Loucy (cell line): ENCODE data around the gene COL26A1.

ENCODE experiments used
- H2AFZ ChIP-seq: fragments of 200-600 bp; sonication (generic); 2 replicates; pipeline ENCODE4 v1.6.0; 2016; ENCODE audit warnings: antibody characterized with exemption, mild to moderate bottlenecking, low read length, moderate library complexity
- H3F3A ChIP-seq: fragments of 200-600 bp; 2 replicates; pipeline ENCODE4 v1.6.0; 2016; ENCODE audit warnings: antibody characterized with exemption, low read depth, mild to moderate bottlenecking
- H3K27me3 ChIP-seq: fragments of 200-600 bp; sonication (generic); 2 replicates; pipeline ENCODE4 v1.6.1; 2014; ENCODE audit warnings: low read length, mild to moderate bottlenecking; ENCODE audit not compliant: insufficient read depth, poor library complexity, severe bottlenecking
- H3K36me3 ChIP-seq: fragments of 200-600 bp; sonication (generic); 2 replicates; pipeline ENCODE4 v1.6.1; 2016; ENCODE audit warnings: low read length; ENCODE audit not compliant: insufficient read depth
- H3K4me1 ChIP-seq: fragments of 200-600 bp; sonication (generic); 2 replicates; pipeline ENCODE4 v1.5.1; 2014; ENCODE audit warnings: low read length, mild to moderate bottlenecking; ENCODE audit not compliant: insufficient read depth, poor library complexity, severe bottlenecking
- H3K4me2 ChIP-seq: fragments of 200-600 bp; sonication (generic); 2 replicates; pipeline ENCODE4 v1.6.0; 2014; ENCODE audit warnings: antibody characterized with exemption, low read length, low read depth, mild to moderate bottlenecking; ENCODE audit not compliant: poor library complexity, severe bottlenecking
- H3K4me3 ChIP-seq: fragments of 200-600 bp; sonication (generic); 2 replicates; pipeline ENCODE4 v1.5.1; 2014; ENCODE audit warnings: low read length, mild to moderate bottlenecking, mixed read lengths; ENCODE audit not compliant: poor library complexity, severe bottlenecking
- H3K79me2 ChIP-seq: fragments of 200-600 bp; sonication (generic); 2 replicates; pipeline ENCODE4 v1.6.1; 2014; ENCODE audit warnings: low read length; ENCODE audit not compliant: insufficient read depth
- H3K9ac ChIP-seq: fragments of 200-600 bp; sonication (generic); 2 replicates; pipeline ENCODE4 v1.6.0; 2014; ENCODE audit warnings: mild to moderate bottlenecking, low read depth, low read length, moderate library complexity; ENCODE audit not compliant: poor library complexity, severe bottlenecking
- H3K9me2 ChIP-seq: fragments of 200-600 bp; sonication (generic); replicated peaks from 2 replicates; pipeline ENCODE4 v1.6.1; 2016; ENCODE audit warnings: low read depth, low read length, mixed read lengths
- H3K9me3 ChIP-seq: fragments of 200-600 bp; sonication (generic); 2 replicates; pipeline ENCODE4 v1.6.1; 2014; ENCODE audit warnings: mild to moderate bottlenecking, antibody characterized with exemption, low read length, low read depth; ENCODE audit not compliant: insufficient read depth
- H4K20me1 ChIP-seq: fragments of 200-600 bp; sonication (generic); 2 replicates; pipeline ENCODE4 v1.6.0; 2014; ENCODE audit warnings: antibody characterized with exemption, low read length, mild to moderate bottlenecking; ENCODE audit not compliant: insufficient read depth, poor library complexity, severe bottlenecking
- EZH2phosphoT487 ChIP-seq: fragments of 200-600 bp; IDR thresholded peaks from 2 replicates; pipeline ENCODE4 v1.6.1; 2018; ENCODE audit warnings: antibody characterized with exemption, mild to moderate bottlenecking, moderate library complexity, borderline replicate concordance
- TF ChIP-seq, protein P1 (sequence below): fragments of 200-600 bp; sonication (generic); conservative IDR thresholded peaks from 2 replicates; pipeline ENCODE4 v1.5.1; 2014; ENCODE audit warnings: mild to moderate bottlenecking, antibody characterized with exemption, low read length

COL26A1 gene

DNA sequence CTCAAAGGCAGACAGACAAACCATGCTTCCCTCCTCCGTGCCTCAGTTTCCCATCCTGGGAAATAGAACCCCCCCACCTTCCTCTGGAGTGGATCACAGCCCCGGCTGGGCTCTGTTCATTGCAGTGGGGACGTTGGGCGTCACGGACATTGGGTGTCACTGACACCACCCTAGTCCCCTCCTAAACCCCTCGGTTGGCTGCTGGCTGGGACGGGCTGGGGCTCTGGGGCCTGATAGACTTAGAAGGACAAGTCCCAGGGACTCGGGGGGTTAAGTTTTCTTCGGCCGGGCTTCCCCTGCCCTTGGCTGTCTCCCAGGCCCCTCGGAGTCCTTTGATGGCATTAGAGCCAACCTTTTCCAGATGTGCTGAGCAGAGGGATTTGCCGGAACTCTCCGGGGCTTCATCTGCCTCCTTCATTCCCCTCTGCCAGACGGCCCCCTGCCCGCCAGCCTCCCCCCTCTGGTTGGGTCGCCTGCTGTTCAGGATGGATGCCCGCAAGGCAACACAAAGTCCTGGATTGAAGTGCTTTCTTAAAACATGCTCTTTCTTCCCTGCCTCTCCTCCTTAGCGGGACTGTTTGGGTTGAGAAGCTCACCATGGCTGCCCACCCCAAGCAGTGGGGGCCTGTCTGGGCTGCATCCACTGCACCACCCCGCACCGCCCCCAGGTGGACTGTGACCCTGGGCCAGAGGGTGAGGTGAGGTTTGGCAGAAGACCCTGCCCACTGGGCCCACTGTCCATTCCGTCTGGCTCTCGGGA lies 73.0 kb downstream of the COL26A1 start:
- H3K9ac ChIP-seq, result no peak overlapping the region
- TF ChIP-seq, protein P1, sequence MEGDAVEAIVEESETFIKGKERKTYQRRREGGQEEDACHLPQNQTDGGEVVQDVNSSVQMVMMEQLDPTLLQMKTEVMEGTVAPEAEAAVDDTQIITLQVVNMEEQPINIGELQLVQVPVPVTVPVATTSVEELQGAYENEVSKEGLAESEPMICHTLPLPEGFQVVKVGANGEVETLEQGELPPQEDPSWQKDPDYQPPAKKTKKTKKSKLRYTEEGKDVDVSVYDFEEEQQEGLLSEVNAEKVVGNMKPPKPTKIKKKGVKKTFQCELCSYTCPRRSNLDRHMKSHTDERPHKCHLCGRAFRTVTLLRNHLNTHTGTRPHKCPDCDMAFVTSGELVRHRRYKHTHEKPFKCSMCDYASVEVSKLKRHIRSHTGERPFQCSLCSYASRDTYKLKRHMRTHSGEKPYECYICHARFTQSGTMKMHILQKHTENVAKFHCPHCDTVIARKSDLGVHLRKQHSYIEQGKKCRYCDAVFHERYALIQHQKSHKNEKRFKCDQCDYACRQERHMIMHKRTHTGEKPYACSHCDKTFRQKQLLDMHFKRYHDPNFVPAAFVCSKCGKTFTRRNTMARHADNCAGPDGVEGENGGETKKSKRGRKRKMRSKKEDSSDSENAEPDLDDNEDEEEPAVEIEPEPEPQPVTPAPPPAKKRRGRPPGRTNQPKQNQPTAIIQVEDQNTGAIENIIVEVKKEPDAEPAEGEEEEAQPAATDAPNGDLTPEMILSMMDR, result no peak
- TF ChIP-seq EZH2phosphoT487, result no peak
- no peak overlapping the region for H2AFZ ChIP-seq
- H3K36me3 ChIP-seq, result no peaks in the 10 kb centered on the region
- no peak overlapping the region for H3K4me2 ChIP-seq
- H3K27me3 ChIP-seq, result no peaks in the 10 kb centered on the region
- H4K20me1 ChIP-seq, result no peaks in the 10 kb centered on the region
- H3K4me1 ChIP-seq, result no peaks in the 10 kb centered on the region
- no peaks in the 10 kb centered on the region for H3K9me3 ChIP-seq
- H3K79me2 ChIP-seq, result no peaks in the 10 kb centered on the region
- no peaks in the 10 kb centered on the region for H3K9me2 ChIP-seq
- no peak overlapping the region for H3K4me3 ChIP-seq
- H3F3A ChIP-seq, result no peaks in the 10 kb centered on the region

- Histone ChIP-seq H3K27me3 (no peaks in the 10 kb centered on the region), H3K9me2 (no peaks in the 10 kb centered on the region), H3K9me3 (no peaks in the 10 kb centered on the region), H2AFZ (no peak overlapping the region), H3K79me2 (no peaks in the 10 kb centered on the region), H3F3A (no peaks in the 10 kb centered on the region), H4K20me1 (no peaks in the 10 kb centered on the region), H3K4me3 (no peak overlapping the region), H3K4me2 (no peak overlapping the region), H3K4me1 (no peaks in the 10 kb centered on the region), H3K36me3 (no peaks in the 10 kb centered on the region), H3K9ac (no peak overlapping the region)
- TF ChIP-seq, protein P1, result no peak
- TF ChIP-seq EZH2phosphoT487, result no peak
Measured at GRCh38 chr7:101436221-101436735, 73.6 kb downstream of the COL26A1 start.

DNA sequence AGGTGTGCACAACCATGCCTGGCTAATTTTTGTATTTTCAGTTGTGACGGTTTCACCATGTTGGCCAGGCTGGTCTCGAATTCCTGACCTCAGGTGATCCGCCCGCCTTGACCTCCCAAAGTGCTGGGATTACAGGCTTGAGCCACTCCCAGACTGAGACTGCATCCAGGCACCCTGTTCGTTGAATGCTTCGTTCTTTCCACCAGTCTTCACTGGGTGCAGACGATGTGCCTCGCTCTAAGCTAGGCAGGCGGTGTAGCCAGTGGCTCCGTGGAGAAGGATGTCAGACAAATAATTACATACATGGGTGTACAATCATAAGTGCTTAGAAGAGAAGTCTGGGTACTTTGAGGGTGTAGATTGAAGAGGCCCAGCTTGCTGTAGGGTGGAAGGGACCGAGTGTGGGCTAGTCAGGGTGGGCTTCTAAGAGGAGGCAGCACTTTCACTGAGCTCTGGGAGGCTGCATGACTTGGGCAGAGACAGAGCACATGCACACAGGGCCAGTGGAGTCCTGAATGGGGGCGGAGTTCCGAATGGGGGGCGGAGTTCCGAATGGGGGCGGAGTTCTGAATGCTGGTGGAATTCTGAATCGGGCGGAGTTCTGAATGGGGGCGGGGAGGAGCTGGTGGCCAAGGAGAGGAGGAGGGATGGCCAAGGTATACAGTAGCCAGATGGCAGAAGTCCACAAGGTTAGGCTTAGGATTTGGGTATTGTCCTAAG lies 74.3 kb downstream of the COL26A1 start:
- Histone ChIP-seq H3K4me3 (no peak overlapping the region), H2AFZ (no peak overlapping the region), H3K36me3 (no peaks in the 10 kb centered on the region), H3K4me2 (no peak overlapping the region), H3K79me2 (no peaks in the 10 kb centered on the region), H3K27me3 (no peaks in the 10 kb centered on the region), H3K9ac (no peak overlapping the region), H3K9me3 (no peaks in the 10 kb centered on the region), H3K9me2 (no peaks in the 10 kb centered on the region), H4K20me1 (no peaks in the 10 kb centered on the region), H3F3A (no peaks in the 10 kb centered on the region), H3K4me1 (peaks cover 3% of the 10 kb centered on the region)
- no peak for TF ChIP-seq EZH2phosphoT487
- TF ChIP-seq, protein P1, result no peak
